ENCODE measurements around the gene RBM20.
"Not testable (repeated sequence)": the region's sequence is repeated elsewhere in the genome, so short reads cannot be mapped to it uniquely, and the experiment has no call there.

RBM20 gene

GRCh38 chr10:110717781-110718589 is 73.8 kb downstream of the RBM20 start:
- TF ChIP-seq CTCF (IDR thresholded peaks at IDR 0.05; ENCODE audit: insufficient read depth, missing control alignments): no peak
- DNase-seq (ENCODE audit: insufficient read length, low spot score) (no peak), FAIRE-seq (no peak)

- FAIRE-seq (no peak), DNase-seq (ENCODE audit: insufficient read length, low spot score) (no peak)
- TF ChIP-seq CTCF (IDR thresholded peaks at IDR 0.05; ENCODE audit: insufficient read depth, missing control alignments): no peak
These were observed 77.4 kb downstream of the RBM20 start for GRCh38 chr10:110721406-110722038.

- TF ChIP-seq CTCF (IDR thresholded peaks at IDR 0.05; ENCODE audit: insufficient read depth, missing control alignments): no peak
- FAIRE-seq (no peak), DNase-seq (ENCODE audit: insufficient read length, low spot score) (no peak)
These were observed 79.2 kb downstream of the RBM20 start for GRCh38 chr10:110723224-110723891.

- FAIRE-seq (no peak), DNase-seq (ENCODE audit: insufficient read length, low spot score) (no peak)
- no peak for TF ChIP-seq CTCF (IDR thresholded peaks at IDR 0.05; ENCODE audit: insufficient read depth, missing control alignments)
These were observed 80.2 kb downstream of the RBM20 start for GRCh38 chr10:110724116-110724921.

GRCh38 chr10:110724937-110725336 is 80.8 kb downstream of the RBM20 start:
- FAIRE-seq (no peak), DNase-seq (ENCODE audit: insufficient read length, low spot score) (no peak)
- TF ChIP-seq CTCF (IDR thresholded peaks at IDR 0.05; ENCODE audit: insufficient read depth, missing control alignments): no peak

GRCh38 chr10:110725801-110726630 is 81.9 kb downstream of the RBM20 start:
- FAIRE-seq (no peak), DNase-seq (ENCODE audit: insufficient read length, low spot score) (no peak)
- TF ChIP-seq CTCF (IDR thresholded peaks at IDR 0.05; ENCODE audit: insufficient read depth, missing control alignments): no peak

- not testable (repeated sequence) for FAIRE-seq; DNase-seq (ENCODE audit: insufficient read length, low spot score)
These were observed 83.6 kb downstream of the RBM20 start for GRCh38 chr10:110727785-110728184.

Measured in D721Med (cell line).